MM.1S (cell line): ENCODE results near the gene PNPLA6.

Source experiments
- DNase-seq: peaks from one replicate; pipeline ENCODE4 v3.0.0-alpha.2; 2015
- H2AFZ ChIP-seq: fragments of 300-600 bp; sonication (generic); 2 replicates; pipeline ENCODE4 v1.6.0; 2016; ENCODE audit warnings: antibody characterized with exemption, low read length
- H3F3A ChIP-seq: fragments of 300-600 bp; sonication (generic); 2 replicates; pipeline ENCODE4 v1.6.1; 2016; ENCODE audit warnings: mild to moderate bottlenecking, antibody characterized with exemption, low read length, moderate library complexity, mixed read lengths; ENCODE audit not compliant: insufficient read depth
- H3K27ac ChIP-seq: fragments of 300-600 bp; sonication (generic); 2 replicates; pipeline ENCODE4 v1.5.1; 2016; ENCODE audit warnings: mild to moderate bottlenecking, low read length
- H3K27me3 ChIP-seq: fragments of 300-600 bp; sonication (generic); replicated peaks from 2 replicates; pipeline ENCODE4 v1.6.0; 2016; ENCODE audit warnings: low read length; ENCODE audit not compliant: insufficient read depth
- H3K36me3 ChIP-seq: fragments of 300-600 bp; sonication (generic); replicated peaks from 2 replicates; pipeline ENCODE4 v1.6.1; 2016; ENCODE audit warnings: mild to moderate bottlenecking, low read length, mixed read lengths; ENCODE audit not compliant: insufficient read depth
- H3K4me1 ChIP-seq: fragments of 300-600 bp; sonication (generic); 2 replicates; pipeline ENCODE4 v1.6.1; 2016; ENCODE audit warnings: low read length, mixed read lengths
- H3K4me2 ChIP-seq: fragments of 300-600 bp; sonication (generic); 2 replicates; pipeline ENCODE4 v1.6.0; 2016; ENCODE audit warnings: low read depth, low read length
- H3K4me3 ChIP-seq: fragments of 300-600 bp; sonication (generic); 2 replicates; pipeline ENCODE4 v1.5.1; 2016; ENCODE audit warnings: low read length, mixed read lengths
- H3K79me2 ChIP-seq: fragments of 300-600 bp; sonication (generic); 2 replicates; pipeline ENCODE4 v1.6.1; 2016; ENCODE audit warnings: mixed run types, low read length, mixed read lengths
- H3K9ac ChIP-seq: fragments of 300-600 bp; sonication (generic); 2 replicates; pipeline ENCODE4 v1.6.1; 2016; ENCODE audit warnings: low read length, mixed read lengths
- H3K9me2 ChIP-seq: fragments of 300-600 bp; sonication (generic); replicated peaks from 2 replicates; pipeline ENCODE4 v1.6.1; 2016; ENCODE audit warnings: mild to moderate bottlenecking, low read length, mixed read lengths; ENCODE audit not compliant: insufficient read depth
- H3K9me3 ChIP-seq: fragments of 300-600 bp; sonication (generic); replicated peaks from 2 replicates; pipeline ENCODE4 v1.6.1; 2016; ENCODE audit warnings: mild to moderate bottlenecking, low read length, mixed read lengths; ENCODE audit not compliant: insufficient read depth
- H4K20me1 ChIP-seq: fragments of 300-600 bp; sonication (generic); 2 replicates; pipeline ENCODE4 v1.6.1; 2016; ENCODE audit warnings: mild to moderate bottlenecking, low read length, moderate library complexity, mixed read lengths; ENCODE audit not compliant: insufficient read depth
- EZH2 ChIP-seq: fragments of 300-600 bp; sonication (generic); optimal IDR thresholded peaks from 2 replicates; pipeline ENCODE3; 2017; ENCODE audit warnings: low read depth, mild to moderate bottlenecking, antibody characterized with exemption, low read length, mixed read lengths
- EZH2phosphoT487 ChIP-seq: fragments of 300-600 bp; sonication (generic); IDR thresholded peaks from 2 replicates; pipeline ENCODE4 v1.6.1; 2018; ENCODE audit warnings: antibody characterized with exemption, low read length
- TF ChIP-seq, protein P1 (sequence below): fragments of 300-600 bp; sonication (generic); IDR thresholded peaks from 2 replicates; pipeline ENCODE4 v1.5.1; 2016; ENCODE audit warnings: antibody characterized with exemption, low read length, mixed read lengths

Gene PNPLA6

DNA sequence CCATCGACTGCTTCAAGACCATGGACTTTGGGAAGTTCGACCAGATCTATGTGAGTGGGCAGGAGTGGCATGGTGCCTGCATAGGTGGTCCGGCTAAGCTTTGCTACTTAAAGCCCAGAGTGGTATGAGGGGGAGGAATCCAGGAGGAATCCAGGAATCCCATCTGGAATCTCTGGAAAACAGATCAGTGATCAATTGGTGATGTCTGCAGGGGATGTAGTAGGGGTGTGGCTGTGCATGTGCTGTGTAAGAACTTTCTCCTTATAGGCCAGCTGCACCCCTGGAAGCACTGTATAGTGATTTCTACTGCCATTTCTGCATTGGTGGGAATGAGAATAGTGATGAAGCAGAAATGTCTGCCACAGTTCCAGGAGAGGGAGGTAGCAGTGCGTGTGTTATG lies 23.6 kb downstream of the PNPLA6 start:
- H3K4me2 ChIP-seq, result no peak overlapping the region
- no peaks in the 10 kb centered on the region for H3K9me3 ChIP-seq
- no peak overlapping the region for H3K4me3 ChIP-seq
- TF ChIP-seq EZH2phosphoT487 (no peak), EZH2 (no peak)
- TF ChIP-seq, protein P1, sequence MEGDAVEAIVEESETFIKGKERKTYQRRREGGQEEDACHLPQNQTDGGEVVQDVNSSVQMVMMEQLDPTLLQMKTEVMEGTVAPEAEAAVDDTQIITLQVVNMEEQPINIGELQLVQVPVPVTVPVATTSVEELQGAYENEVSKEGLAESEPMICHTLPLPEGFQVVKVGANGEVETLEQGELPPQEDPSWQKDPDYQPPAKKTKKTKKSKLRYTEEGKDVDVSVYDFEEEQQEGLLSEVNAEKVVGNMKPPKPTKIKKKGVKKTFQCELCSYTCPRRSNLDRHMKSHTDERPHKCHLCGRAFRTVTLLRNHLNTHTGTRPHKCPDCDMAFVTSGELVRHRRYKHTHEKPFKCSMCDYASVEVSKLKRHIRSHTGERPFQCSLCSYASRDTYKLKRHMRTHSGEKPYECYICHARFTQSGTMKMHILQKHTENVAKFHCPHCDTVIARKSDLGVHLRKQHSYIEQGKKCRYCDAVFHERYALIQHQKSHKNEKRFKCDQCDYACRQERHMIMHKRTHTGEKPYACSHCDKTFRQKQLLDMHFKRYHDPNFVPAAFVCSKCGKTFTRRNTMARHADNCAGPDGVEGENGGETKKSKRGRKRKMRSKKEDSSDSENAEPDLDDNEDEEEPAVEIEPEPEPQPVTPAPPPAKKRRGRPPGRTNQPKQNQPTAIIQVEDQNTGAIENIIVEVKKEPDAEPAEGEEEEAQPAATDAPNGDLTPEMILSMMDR, result no peak
- H3K9ac ChIP-seq, result no peak overlapping the region
- no peaks in the 10 kb centered on the region for H3F3A ChIP-seq
- H3K9me2 ChIP-seq, result no peaks in the 10 kb centered on the region
- no peak overlapping the region for H3K27ac ChIP-seq
- DNase-seq, result no peak
- no peaks in the 10 kb centered on the region for H4K20me1 ChIP-seq
- H3K4me1 ChIP-seq, result no peaks in the 10 kb centered on the region
- no peak overlapping the region for H2AFZ ChIP-seq
- H3K79me2 ChIP-seq, result no peaks in the 10 kb centered on the region
- H3K36me3 ChIP-seq, result no peaks in the 10 kb centered on the region
- H3K27me3 ChIP-seq, result no peaks in the 10 kb centered on the region

DNA sequence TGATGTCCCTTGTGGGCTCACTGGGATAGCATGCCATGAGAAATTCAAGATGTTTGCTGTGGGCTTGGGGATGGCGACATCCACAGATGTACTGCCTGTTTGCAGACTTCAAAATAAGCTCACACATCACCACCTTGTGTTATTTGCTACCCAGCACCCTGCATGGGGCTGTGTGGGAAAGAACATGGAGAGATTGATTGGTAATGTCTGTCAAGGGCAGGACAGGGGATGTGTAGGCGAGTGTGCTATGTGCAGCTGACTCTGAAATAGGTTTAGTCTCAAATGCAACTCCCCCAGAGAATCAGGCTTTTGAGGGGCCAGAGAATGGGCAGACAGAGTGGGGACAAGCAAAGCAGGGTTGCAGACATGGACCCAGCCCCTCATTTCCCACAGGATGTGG lies 24.7 kb downstream of the PNPLA6 start:
- no peaks in the 10 kb centered on the region for H4K20me1 ChIP-seq
- H3K4me1 ChIP-seq, result no peaks in the 10 kb centered on the region
- H3K4me3 ChIP-seq, result no peak overlapping the region
- H3K9ac ChIP-seq, result no peak overlapping the region
- no peaks in the 10 kb centered on the region for H3K9me3 ChIP-seq
- no peak overlapping the region for H3K4me2 ChIP-seq
- no peak overlapping the region for H3K27ac ChIP-seq
- H3K27me3 ChIP-seq, result peaks cover 11% of the 10 kb centered on the region; the same call in 1 of the 2 replicates
- no peaks in the 10 kb centered on the region for H3K79me2 ChIP-seq
- H2AFZ ChIP-seq, result no peak overlapping the region
- no peak for TF ChIP-seq EZH2phosphoT487
- DNase-seq, result no peak
- no peaks in the 10 kb centered on the region for H3K9me2 ChIP-seq
- H3F3A ChIP-seq, result no peaks in the 10 kb centered on the region
- no peaks in the 10 kb centered on the region for H3K36me3 ChIP-seq

DNA sequence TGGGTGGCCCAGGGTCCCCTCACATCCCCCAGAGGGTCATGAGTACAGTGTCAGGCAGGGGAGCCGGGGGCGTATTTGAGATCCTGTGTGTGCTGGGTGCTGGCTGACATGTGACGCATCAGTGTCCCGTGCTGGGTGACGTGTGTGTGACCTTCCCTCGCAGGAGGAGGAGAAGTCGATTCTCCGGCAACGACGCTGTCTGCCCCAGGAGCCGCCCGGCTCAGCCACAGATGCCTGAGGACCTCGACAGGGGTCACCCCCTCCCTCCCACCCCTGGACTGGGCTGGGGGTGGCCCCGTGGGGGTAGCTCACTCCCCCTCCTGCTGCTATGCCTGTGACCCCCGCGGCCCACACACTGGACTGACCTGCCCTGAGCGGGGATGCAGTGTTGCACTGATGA lies 25.8 kb downstream of the PNPLA6 start:
- H3K4me3 ChIP-seq, result no peak overlapping the region
- no peak overlapping the region for H3K9ac ChIP-seq
- H3F3A ChIP-seq, result no peaks in the 10 kb centered on the region
- no peaks in the 10 kb centered on the region for H3K9me3 ChIP-seq
- H3K27me3 ChIP-seq, result peaks cover 22% of the 10 kb centered on the region
- no peaks in the 10 kb centered on the region for H4K20me1 ChIP-seq
- no peaks in the 10 kb centered on the region for H3K36me3 ChIP-seq
- no peak for DNase-seq
- H3K4me2 ChIP-seq, result no peak overlapping the region
- no peaks in the 10 kb centered on the region for H3K79me2 ChIP-seq
- H3K9me2 ChIP-seq, result no peaks in the 10 kb centered on the region
- no peak overlapping the region for H2AFZ ChIP-seq
- H3K27ac ChIP-seq, result no peak overlapping the region
- H3K4me1 ChIP-seq, result no peaks in the 10 kb centered on the region
- TF ChIP-seq EZH2phosphoT487, result no peak
- no peak for TF ChIP-seq EZH2
- TF ChIP-seq, protein P1, result no peak

DNA sequence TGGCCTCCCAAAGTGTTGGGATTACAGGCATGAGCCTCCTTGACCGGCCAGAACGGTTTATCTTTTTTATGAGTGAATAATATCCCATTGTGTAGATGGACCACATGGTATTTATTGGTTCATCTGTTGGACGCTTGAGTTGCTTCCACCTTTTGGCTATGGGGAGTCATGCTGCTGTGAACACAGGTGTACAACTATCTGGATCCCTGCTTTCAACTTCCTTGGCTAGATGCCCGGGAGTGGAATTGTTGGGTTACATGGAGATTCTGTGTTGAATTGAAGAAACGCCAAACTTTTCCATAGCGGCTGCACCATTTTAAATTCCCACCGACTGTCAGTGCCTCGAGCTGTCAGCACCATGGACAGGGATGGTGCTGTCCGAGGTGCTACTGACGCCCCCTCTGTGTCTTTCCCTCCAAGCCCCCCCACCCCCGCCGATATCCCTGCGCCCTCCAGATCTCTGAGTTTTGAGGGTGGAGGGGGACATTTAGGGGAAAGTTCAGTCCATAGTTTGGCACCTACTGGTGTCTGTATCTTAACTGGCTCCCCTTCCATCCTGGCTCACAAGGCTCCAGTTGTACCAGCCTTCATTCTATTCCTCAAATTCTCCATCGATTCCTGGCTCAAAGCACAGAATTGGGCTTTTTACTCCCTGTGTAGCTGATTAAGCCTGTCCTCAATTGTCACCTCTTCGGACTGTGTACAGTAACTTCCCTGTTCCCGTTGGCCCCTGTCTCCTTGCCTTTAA lies 27.3 kb downstream of the PNPLA6 start:
- TF ChIP-seq EZH2phosphoT487, result no peak
- no peak for TF ChIP-seq EZH2
- TF ChIP-seq, protein P1, result no peak
- Histone ChIP-seq H3K36me3 (no peaks in the 10 kb centered on the region), H3F3A (no peaks in the 10 kb centered on the region), H4K20me1 (no peaks in the 10 kb centered on the region), H3K9me3 (no peaks in the 10 kb centered on the region), H3K9ac (no peak overlapping the region), H3K4me1 (no peaks in the 10 kb centered on the region), H3K4me2 (no peak overlapping the region), H3K9me2 (no peaks in the 10 kb centered on the region), H3K27me3 (peaks cover 35% of the 10 kb centered on the region), H3K79me2 (no peaks in the 10 kb centered on the region), H3K27ac (no peak overlapping the region), H3K4me3 (no peak overlapping the region), H2AFZ (no peak overlapping the region)
- DNase-seq, result no peak
